Measurements from ENCODE around the gene THRAP3.
"Not testable (repeated sequence)": the region's sequence is repeated elsewhere in the genome, so short reads cannot be mapped to it uniquely, and the experiment has no call there.

The THRAP3 gene

DNA sequence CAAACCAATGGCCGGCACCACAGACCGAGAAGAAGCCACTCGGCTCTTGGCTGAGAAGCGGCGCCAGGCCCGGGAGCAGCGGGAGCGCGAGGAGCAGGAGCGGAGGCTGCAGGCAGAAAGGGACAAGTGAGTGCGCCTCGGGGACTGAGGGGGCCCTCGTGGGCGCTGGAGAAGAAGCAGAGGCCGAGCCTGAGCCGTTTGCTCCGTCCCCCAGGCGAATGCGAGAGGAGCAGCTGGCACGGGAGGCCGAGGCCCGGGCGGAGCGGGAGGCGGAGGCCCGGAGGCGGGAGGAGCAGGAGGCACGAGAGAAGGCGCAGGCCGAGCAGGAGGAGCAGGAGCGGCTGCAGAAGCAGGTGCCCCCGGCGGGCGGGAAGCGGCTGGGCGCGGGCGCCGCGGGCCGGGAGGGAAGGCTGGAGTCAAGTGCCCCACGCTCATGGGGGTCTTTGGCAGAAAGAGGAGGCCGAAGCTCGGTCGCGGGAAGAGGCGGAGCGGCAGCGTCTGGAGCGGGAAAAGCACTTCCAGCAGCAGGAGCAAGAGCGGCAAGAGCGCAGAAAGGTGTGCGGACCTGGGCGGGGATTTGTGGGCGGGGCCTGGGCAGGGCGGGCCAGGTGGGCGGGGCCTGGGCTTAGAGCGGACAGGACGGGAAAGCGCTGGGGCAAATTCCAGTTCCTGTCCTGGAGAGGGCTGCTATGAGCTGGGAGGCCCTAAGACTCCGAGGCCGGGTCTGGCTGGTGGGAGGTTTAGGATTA, 45.6 kb upstream of the THRAP3 start:
- Histone ChIP-seq H3K4me1 (ENCODE audit: control extremely low read depth in 1 of 4, control insufficient read depth in 4 of 4, insufficient read depth in 4 of 4, low read length in 3 of 4) (peaks cover 0 to 5% (median 3%) of the 10 kb centered on the region in 4 experiments), H3K36me3 (ENCODE audit: control insufficient read depth in 4 of 4, insufficient read depth in 4 of 4, low read length in 3 of 4) (peaks cover 11 to 80% (median 67%) of the 10 kb centered on the region in 4 experiments), H3K4me3 (ENCODE audit: control insufficient read depth in 1 of 7, extremely low read depth in 1 of 7, insufficient read depth in 4 of 7, low read depth in 2 of 7, low read length in 6 of 7) (no peak overlapping the region), H3K9me3 (ENCODE audit: control extremely low read depth in 1 of 5, control insufficient read depth in 4 of 5, insufficient read depth in 2 of 5, low read depth in 1 of 5, low read length in 4 of 5) (no peaks in the 10 kb centered on the region), H3K27me3 (replicated peaks in 2 of 5; ENCODE audit: control insufficient read depth in 4 of 5, insufficient read depth in 5 of 5, low read length in 4 of 5) (no peaks in the 10 kb centered on the region), H3K27ac (ENCODE audit: insufficient read depth in 1 of 2, low read depth in 1 of 2, low read length in 2 of 2, poor library complexity in 1 of 2, severe bottlenecking in 2 of 2) (no peak overlapping the region)
- WGBS (ENCODE audit: insufficient coverage) = 97% methylated on average over 54 of the region's 62 CpGs
- DNase-seq = no peak
- ChIA-PET POLR2A (interaction anchor here (1.0 kb wide), 1 partner anchor 29 kb away, joined by 6 read pairs; the partner anchor contains the start of gene TRAPPC3), CTCF (interaction anchor here (1.6 kb wide), 1 partner anchor 16 kb away, joined by 4 read pairs; no protein-coding TSS in a partner anchor)

DNA sequence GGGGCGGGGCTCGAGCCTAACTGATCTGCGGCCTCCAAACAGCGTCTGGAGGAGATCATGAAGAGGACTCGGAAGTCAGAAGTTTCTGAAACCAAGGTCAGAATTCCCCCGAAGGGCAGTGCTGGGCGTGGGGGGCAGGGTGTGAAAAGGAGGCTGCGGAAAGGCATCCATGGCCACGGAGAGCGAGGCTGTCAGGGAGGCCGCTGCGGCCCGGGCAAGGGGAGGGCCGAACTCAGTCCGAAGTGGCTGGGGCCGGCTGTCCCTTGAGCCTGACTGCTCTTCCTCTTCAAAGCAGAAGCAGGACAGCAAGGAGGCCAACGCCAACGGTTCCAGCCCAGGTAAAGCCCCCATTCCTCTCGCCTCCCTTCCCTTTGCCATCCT, 45.0 kb upstream of the THRAP3 start:
- no peaks in the 10 kb centered on the region for H3K27me3 ChIP-seq (replicated peaks in 2 of 5; ENCODE audit: control insufficient read depth in 4 of 5, insufficient read depth in 5 of 5, low read length in 4 of 5)
- WGBS (ENCODE audit: insufficient coverage) = 99% methylated on average over 16 of the region's 19 CpGs
- no peaks in the 10 kb centered on the region for H3K9me3 ChIP-seq (ENCODE audit: control extremely low read depth in 1 of 5, control insufficient read depth in 4 of 5, insufficient read depth in 2 of 5, low read depth in 1 of 5, low read length in 4 of 5)
- H3K4me1 ChIP-seq (ENCODE audit: control extremely low read depth in 1 of 4, control insufficient read depth in 4 of 4, insufficient read depth in 4 of 4, low read length in 3 of 4) = peaks cover 0 to 5% (median 3%) of the 10 kb centered on the region in 4 experiments
- no peak for DNase-seq
- H3K36me3 ChIP-seq (ENCODE audit: control insufficient read depth in 4 of 4, insufficient read depth in 4 of 4, low read length in 3 of 4) = peaks cover 6 to 75% (median 61%) of the 10 kb centered on the region in 4 experiments
- H3K4me3 ChIP-seq (ENCODE audit: control insufficient read depth in 1 of 7, extremely low read depth in 1 of 7, insufficient read depth in 4 of 7, low read depth in 2 of 7, low read length in 6 of 7) = no peak overlapping the region
- H3K27ac ChIP-seq (ENCODE audit: insufficient read depth in 1 of 2, low read depth in 1 of 2, low read length in 2 of 2, poor library complexity in 1 of 2, severe bottlenecking in 2 of 2) = no peak overlapping the region
- POLR2A ChIA-PET = interaction anchor here (1.0 kb wide), 1 partner anchor 30 kb away, joined by 6 read pairs; the partner anchor contains the start of gene TRAPPC3
- CTCF ChIA-PET = interaction anchor here (1.3 to 1.7 kb wide), 4 partner anchors 13 to 44 kb away, joined by 3 to 7 read pairs (median 4); partner anchors contain the start of gene TRAPPC3

DNA sequence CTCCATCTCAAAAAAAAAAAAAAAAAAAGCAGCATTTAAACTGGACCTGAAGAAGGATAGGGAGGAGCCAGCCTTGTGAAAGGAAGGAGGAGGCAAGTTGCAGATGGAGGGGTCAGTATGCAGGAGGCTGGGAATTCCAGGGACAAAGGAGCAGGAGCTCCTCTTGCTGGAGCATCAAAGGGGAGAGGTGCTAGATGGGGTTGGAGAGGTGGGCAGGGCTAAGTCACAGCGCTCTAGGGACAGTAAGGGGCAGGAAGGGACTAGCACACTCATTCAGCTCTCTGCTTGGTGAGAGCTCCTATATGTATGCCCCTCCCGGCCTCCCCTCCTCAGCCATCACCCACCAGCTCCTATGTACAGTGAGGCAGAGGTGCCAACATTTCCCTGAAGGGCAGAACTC, 41.5 kb upstream of the THRAP3 start:
- peaks cover 0 to 41% (median 32%) of the 10 kb centered on the region in 4 experiments for H3K36me3 ChIP-seq (ENCODE audit: control insufficient read depth in 4 of 4, insufficient read depth in 4 of 4, low read length in 3 of 4)
- WGBS (ENCODE audit: insufficient coverage) = no CpG with 5 or more reads among the region's 2 CpGs
- peak in 1 of 3 donors; percentile 12 for DNase-seq
- H3K9me3 ChIP-seq (ENCODE audit: control extremely low read depth in 1 of 5, control insufficient read depth in 4 of 5, insufficient read depth in 2 of 5, low read depth in 1 of 5, low read length in 4 of 5) = no peaks in the 10 kb centered on the region
- H3K4me1 ChIP-seq (ENCODE audit: control extremely low read depth in 1 of 4, control insufficient read depth in 4 of 4, insufficient read depth in 4 of 4, low read length in 3 of 4) = peaks cover 0 to 2% (median under 1%) of the 10 kb centered on the region in 4 experiments
- no peak overlapping the region for H3K27ac ChIP-seq (ENCODE audit: insufficient read depth in 1 of 2, low read depth in 1 of 2, low read length in 2 of 2, poor library complexity in 1 of 2, severe bottlenecking in 2 of 2)
- CTCF ChIA-PET = interaction anchor here (0.8 to 7.6 kb wide), 9 partner anchors 10 to 86 kb away, joined by 3 to 134 read pairs (median 4); partner anchors contain the start of genes MAP7D1, THRAP3 and TRAPPC3
- no peak overlapping the region for H3K4me3 ChIP-seq (ENCODE audit: control insufficient read depth in 1 of 7, extremely low read depth in 1 of 7, insufficient read depth in 4 of 7, low read depth in 2 of 7, low read length in 6 of 7)
- H3K27me3 ChIP-seq (replicated peaks in 2 of 5; ENCODE audit: control insufficient read depth in 4 of 5, insufficient read depth in 5 of 5, low read length in 4 of 5) = no peaks in the 10 kb centered on the region
- POLR2A ChIA-PET = interaction anchor here (1.1 to 2.0 kb wide), 3 partner anchors 27 to 42 kb away, joined by 3 to 12 read pairs (median 4); partner anchors contain the start of genes MAP7D1, THRAP3 and TRAPPC3

DNA sequence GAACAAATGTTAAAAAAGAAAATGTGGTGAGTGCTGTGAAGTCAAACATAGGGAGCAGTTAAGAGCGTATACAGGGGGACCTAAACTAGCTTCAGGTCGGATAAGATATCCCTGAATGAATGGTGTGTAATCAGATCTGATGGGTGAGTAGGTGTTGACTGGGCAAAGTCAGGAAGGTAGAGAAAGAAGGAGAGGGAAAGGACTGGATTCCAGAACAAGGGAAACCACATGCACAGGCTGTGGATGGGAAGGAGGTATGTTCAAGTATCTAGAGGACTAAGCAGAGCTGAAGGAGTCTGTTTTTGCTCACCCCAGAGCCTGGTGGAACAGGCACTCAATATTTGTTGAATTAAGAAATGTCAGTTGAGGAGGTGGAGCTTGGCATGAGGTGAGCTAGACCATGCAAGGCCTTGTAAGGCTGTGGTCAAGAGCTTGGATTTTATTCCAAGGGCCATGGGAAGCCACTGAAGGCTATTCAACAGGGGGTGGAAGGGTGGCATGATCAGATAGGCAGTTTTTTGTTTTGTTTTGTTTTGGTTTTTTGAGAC, 40.9 kb upstream of the THRAP3 start:
- CTCF ChIA-PET = interaction anchor here (1.0 to 7.6 kb wide), 9 partner anchors 15 to 87 kb away, joined by 3 to 134 read pairs (median 4); partner anchors contain the start of genes MAP7D1, THRAP3 and TRAPPC3
- DNase-seq = no peak
- Histone ChIP-seq H3K9me3 (ENCODE audit: control extremely low read depth in 1 of 5, control insufficient read depth in 4 of 5, insufficient read depth in 2 of 5, low read depth in 1 of 5, low read length in 4 of 5) (no peaks in the 10 kb centered on the region), H3K4me3 (ENCODE audit: control insufficient read depth in 1 of 7, extremely low read depth in 1 of 7, insufficient read depth in 4 of 7, low read depth in 2 of 7, low read length in 6 of 7) (no peak overlapping the region), H3K4me1 (ENCODE audit: control extremely low read depth in 1 of 4, control insufficient read depth in 4 of 4, insufficient read depth in 4 of 4, low read length in 3 of 4) (peaks cover 0 to 4% (median 4%) of the 10 kb centered on the region in 4 experiments), H3K36me3 (ENCODE audit: control insufficient read depth in 4 of 4, insufficient read depth in 4 of 4, low read length in 3 of 4) (peaks cover 0 to 34% (median 28%) of the 10 kb centered on the region in 4 experiments), H3K27ac (ENCODE audit: insufficient read depth in 1 of 2, low read depth in 1 of 2, low read length in 2 of 2, poor library complexity in 1 of 2, severe bottlenecking in 2 of 2) (no peak overlapping the region), H3K27me3 (replicated peaks in 2 of 5; ENCODE audit: control insufficient read depth in 4 of 5, insufficient read depth in 5 of 5, low read length in 4 of 5) (no peaks in the 10 kb centered on the region)
- 93% methylated on average over 2 of the region's 2 CpGs for WGBS (ENCODE audit: insufficient coverage)
- POLR2A ChIA-PET = interaction anchor here (1.1 to 2.0 kb wide), 3 partner anchors 28 to 41 kb away, joined by 3 to 12 read pairs (median 4); partner anchors contain the start of genes MAP7D1, THRAP3 and TRAPPC3

DNA sequence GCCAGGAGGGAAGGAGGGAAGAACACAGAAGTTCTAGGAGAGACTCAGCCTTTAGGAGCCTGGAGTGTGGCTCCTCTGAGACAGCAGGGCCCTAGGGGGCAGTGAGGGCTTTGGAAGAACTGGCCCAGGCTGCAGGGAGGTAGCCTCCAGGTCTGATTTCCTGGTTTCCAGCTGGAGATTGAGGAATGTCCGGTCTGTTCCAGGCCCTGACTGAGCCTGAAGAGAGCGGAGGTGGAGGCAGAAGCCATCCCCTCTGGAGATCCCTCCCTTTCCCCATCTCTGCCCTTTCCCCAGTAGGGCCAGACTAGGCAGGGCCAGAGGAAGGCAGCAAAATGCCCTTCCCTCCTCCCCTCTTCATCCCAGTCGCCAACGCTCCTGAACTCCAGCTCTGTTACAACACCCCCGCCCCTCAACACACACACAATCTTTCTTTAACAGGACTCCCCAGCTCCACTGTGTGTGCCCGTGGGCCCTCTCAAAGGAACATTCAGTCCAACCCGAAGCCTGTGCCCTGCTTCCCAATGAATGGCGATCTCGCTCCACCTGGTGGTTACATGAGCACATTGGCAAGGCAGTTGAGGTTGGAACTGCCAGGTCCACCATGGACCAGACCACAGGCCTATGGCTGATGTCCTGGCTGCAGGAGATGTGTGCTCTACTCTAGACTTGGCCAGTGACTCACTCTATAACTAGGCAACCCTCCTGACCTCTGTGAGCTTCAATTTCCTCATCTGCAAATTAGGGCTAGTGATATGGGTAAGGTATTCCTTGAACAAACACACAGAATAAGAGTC, 36.2 kb upstream of the THRAP3 start:
- no peak overlapping the region for H3K4me3 ChIP-seq (ENCODE audit: control insufficient read depth in 1 of 7, extremely low read depth in 1 of 7, insufficient read depth in 4 of 7, low read depth in 2 of 7, low read length in 6 of 7)
- DNase-seq = peak; percentile 85 to 93 (median 90)
- 16% methylated on average over 8 of the region's 9 CpGs for WGBS (ENCODE audit: insufficient coverage)
- no peaks in the 10 kb centered on the region for H3K36me3 ChIP-seq (ENCODE audit: control insufficient read depth in 4 of 4, insufficient read depth in 4 of 4, low read length in 3 of 4)
- H3K27ac ChIP-seq (ENCODE audit: insufficient read depth in 1 of 2, low read depth in 1 of 2, low read length in 2 of 2, poor library complexity in 1 of 2, severe bottlenecking in 2 of 2) = peak overlapping the region in 1 of 2 experiments; percentile 27
- POLR2A ChIA-PET = interaction anchor here (1.0 to 2.2 kb wide), 5 partner anchors 26 to 39 kb away, joined by 3 to 16 read pairs (median 3); partner anchors contain the start of genes THRAP3 and TRAPPC3
- peaks cover 0 to 4% (median 4%) of the 10 kb centered on the region in 4 experiments for H3K4me1 ChIP-seq (ENCODE audit: control extremely low read depth in 1 of 4, control insufficient read depth in 4 of 4, insufficient read depth in 4 of 4, low read length in 3 of 4)
- CTCF ChIA-PET = interaction anchor here (0.8 to 7.6 kb wide), 33 partner anchors 9 to 236 kb away, joined by 3 to 134 read pairs (median 6); partner anchors contain the start of genes MAP7D1 and TRAPPC3
- H3K9me3 ChIP-seq (ENCODE audit: control extremely low read depth in 1 of 5, control insufficient read depth in 4 of 5, insufficient read depth in 2 of 5, low read depth in 1 of 5, low read length in 4 of 5) = no peaks in the 10 kb centered on the region
- no peaks in the 10 kb centered on the region for H3K27me3 ChIP-seq (replicated peaks in 2 of 5; ENCODE audit: control insufficient read depth in 4 of 5, insufficient read depth in 5 of 5, low read length in 4 of 5)

DNA sequence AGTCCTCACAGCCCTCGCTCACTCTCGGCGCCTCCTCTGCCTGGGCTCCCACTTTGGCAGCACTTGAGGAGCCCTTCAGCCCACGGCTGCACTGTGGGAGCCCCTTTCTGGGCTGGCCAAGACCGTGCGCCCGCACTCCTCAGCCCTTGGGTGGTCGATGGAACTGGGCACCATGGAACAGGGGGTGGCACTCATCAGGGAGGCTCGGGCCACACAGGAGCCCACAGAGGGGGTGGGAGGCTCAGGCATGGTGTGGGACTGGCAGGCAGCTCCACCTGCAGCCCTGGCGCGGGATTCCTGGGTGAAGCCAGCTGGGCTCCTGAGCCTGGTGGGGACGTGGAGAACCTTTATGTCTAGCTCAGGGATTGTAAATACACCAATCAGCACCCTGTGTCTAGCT, 27.4 kb upstream of the THRAP3 start:
- H3K4me1 ChIP-seq (ENCODE audit: control extremely low read depth in 1 of 4, control insufficient read depth in 4 of 4, insufficient read depth in 4 of 4, low read length in 3 of 4); POLR2A ChIA-PET; DNase-seq; H3K9me3 ChIP-seq (ENCODE audit: control extremely low read depth in 1 of 5, control insufficient read depth in 4 of 5, insufficient read depth in 2 of 5, low read depth in 1 of 5, low read length in 4 of 5); H3K36me3 ChIP-seq (ENCODE audit: control insufficient read depth in 4 of 4, insufficient read depth in 4 of 4, low read length in 3 of 4); H3K27ac ChIP-seq (ENCODE audit: insufficient read depth in 1 of 2, low read depth in 1 of 2, low read length in 2 of 2, poor library complexity in 1 of 2, severe bottlenecking in 2 of 2); H3K27me3 ChIP-seq (replicated peaks in 2 of 5; ENCODE audit: control insufficient read depth in 4 of 5, insufficient read depth in 5 of 5, low read length in 4 of 5); H3K4me3 ChIP-seq (ENCODE audit: control insufficient read depth in 1 of 7, extremely low read depth in 1 of 7, insufficient read depth in 4 of 7, low read depth in 2 of 7, low read length in 6 of 7): not testable (repeated sequence)
- WGBS (ENCODE audit: insufficient coverage) = 100% methylated on average over 2 of the region's 12 CpGs
- CTCF ChIA-PET = interaction anchor here (1.3 to 1.4 kb wide), 2 partner anchors 8 to 9 kb away, joined by 4 to 5 read pairs; no protein-coding TSS in a partner anchor
